Measurements from ENCODE around the gene MYH10.
A peak's percentile ranks its signal among the peaks of the same experiment; 100 is the strongest.

Gene MYH10

DNA sequence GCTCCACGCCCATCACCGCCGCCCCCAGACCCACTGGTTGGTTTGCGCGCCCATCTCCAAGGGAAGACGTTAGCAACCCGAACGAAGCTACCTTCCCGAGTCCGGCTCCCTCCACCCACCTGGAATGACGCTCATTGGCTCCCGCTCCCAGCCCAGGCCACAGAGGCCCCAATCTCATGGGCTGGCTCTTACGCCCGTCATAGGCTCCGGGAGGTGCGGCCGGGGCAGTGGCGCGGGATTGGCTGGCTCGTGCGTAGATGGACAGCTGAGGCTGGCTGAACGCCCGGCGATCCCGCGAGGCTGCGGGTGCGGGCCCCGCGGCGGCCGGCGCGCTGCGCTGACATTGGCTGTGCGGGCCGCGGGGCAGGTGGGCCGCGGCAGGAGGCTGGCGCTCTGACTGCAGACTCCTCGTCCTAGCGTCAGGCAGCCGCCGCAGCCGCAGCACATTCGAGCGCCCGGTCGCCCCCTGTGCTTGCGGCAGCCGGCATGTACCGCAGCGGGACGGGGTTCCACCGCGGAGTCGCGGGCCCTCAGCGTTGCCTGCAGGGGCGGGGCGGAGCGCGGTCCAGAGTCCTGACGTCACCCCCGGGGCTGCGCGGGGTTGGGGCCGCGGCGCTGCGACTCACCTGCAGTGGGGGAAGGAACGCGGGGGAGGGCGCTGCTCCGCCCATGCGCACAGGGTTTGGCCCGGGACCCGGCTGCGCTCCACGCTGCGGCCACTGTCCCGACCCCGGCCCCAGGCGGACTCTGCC is 453 bp upstream of the MYH10 start:
- WGBS, 2 donors (ENCODE audit: extremely low coverage in 2 of 2, insufficient read length in 2 of 2, insufficient replicate concordance in 1 of 2), result no CpG with 5 or more reads among the region's 85 CpGs
- Histone ChIP-seq H4K8ac (ENCODE audit: low read depth, low read length) (peak overlapping the region; percentile 43), H2BK5ac (ENCODE audit: low read length) (peak overlapping the region; percentile 82)

GRCh38 chr17:8629371-8630226 is 926 bp downstream of the MYH10 start:
- no peak overlapping the region for H2BK12ac ChIP-seq (ENCODE audit: low read length)
- peak overlapping the region; percentile 92 for H3K27ac ChIP-seq (replicated peaks; ENCODE audit: low read length)
- peak overlapping the region; percentile 100 for H2AK5ac ChIP-seq (ENCODE audit: low read depth, low read length)

More for the DNA sequence above, 453 bp upstream of the MYH10 start:
- H3K27me3 ChIP-seq (ENCODE audit: control insufficient read depth in 3 of 3, insufficient read depth in 3 of 3, low read depth in 1 of 3, low read length in 3 of 3), result no peaks in the 10 kb centered on the region
- H3K4me2 ChIP-seq (ENCODE audit: insufficient read depth, low read length, poor library complexity, severe bottlenecking), result peak overlapping the region; percentile 93
- peaks cover 12 to 24% of the 10 kb centered on the region in 2 donors for H3K4me1 ChIP-seq (ENCODE audit: control insufficient read depth in 2 of 2, insufficient read depth in 1 of 2, low read depth in 1 of 2, low read length in 2 of 2)
- H3K14ac ChIP-seq (ENCODE audit: low read length), result peak overlapping the region; percentile 87
- peak overlapping the region; percentile 98 for H3K27ac ChIP-seq (replicated peaks; ENCODE audit: low read length)
- no peak overlapping the region for H2BK12ac ChIP-seq (ENCODE audit: low read length)
- H3K9me3 ChIP-seq (replicated peaks in 1 of 2; ENCODE audit: control insufficient read depth in 2 of 2, insufficient read depth in 1 of 2, low read depth in 1 of 2, low read length in 2 of 2), result no peaks in the 10 kb centered on the region
- H2BK15ac ChIP-seq (ENCODE audit: low read length), result no peak overlapping the region
- peak overlapping the region; percentile 97 for H2AFZ ChIP-seq (ENCODE audit: low read length)
- H2BK120ac ChIP-seq (ENCODE audit: low read depth, low read length), result no peak overlapping the region
- no peak overlapping the region for H2AK5ac ChIP-seq (ENCODE audit: low read depth, low read length)
- H3K36me3 ChIP-seq (replicated peaks in 1 of 2; ENCODE audit: control insufficient read depth in 2 of 2, insufficient read depth in 2 of 2, low read length in 2 of 2), result peaks cover 0 to 3% of the 10 kb centered on the region in 2 donors
- H3K79me1 ChIP-seq (ENCODE audit: low read depth, low read length), result peaks cover 4% of the 10 kb centered on the region
- H3K23ac ChIP-seq (ENCODE audit: low read depth, low read length, poor library complexity), result peak overlapping the region; percentile 86
- no peak overlapping the region for H4K91ac ChIP-seq (ENCODE audit: low read depth, low read length, poor library complexity)
- DNase-seq (ENCODE audit: low spot score), result peak; percentile 100
- H3K4me3 ChIP-seq (ENCODE audit: low read length in 2 of 2), result peak overlapping the region; percentile 82 to 97
- H3K18ac ChIP-seq (ENCODE audit: low read length), result peak overlapping the region; percentile 100
- no peak overlapping the region for H3K4ac ChIP-seq (ENCODE audit: low read length)
- peak overlapping the region; percentile 95 for H3K9ac ChIP-seq (ENCODE audit: low read depth, low read length, poor library complexity)

DNA sequence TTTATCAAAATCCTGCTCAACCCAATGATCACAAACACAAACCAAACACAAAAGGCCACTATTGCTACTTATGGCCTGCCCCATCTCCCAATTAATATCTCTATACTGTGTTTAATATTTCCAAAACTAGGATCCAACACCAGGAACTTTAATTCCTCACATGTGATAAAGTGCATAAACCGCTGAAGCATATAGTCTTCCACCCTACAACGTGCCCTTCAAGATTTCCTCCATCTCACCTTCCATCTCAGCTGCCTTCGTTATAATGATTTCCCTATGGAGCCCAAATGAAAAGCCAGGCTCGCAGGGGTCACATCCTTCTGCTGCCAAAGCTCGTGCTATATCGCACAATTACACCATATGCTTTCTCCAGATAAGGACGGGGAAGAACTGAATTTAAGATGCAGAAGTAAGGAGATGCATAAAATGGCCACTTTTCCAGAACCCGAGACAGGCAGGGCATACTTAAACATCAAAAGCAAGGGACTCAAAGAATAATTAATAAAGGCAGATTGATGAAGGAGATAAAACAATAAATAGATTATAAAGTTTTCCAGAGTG is 1.8 kb downstream of the MYH10 start:
- Histone ChIP-seq H4K91ac (ENCODE audit: low read depth, low read length, poor library complexity) (no peak overlapping the region), H3K9ac (ENCODE audit: low read depth, low read length, poor library complexity) (no peak overlapping the region), H2BK12ac (ENCODE audit: low read length) (no peak overlapping the region), H2BK120ac (ENCODE audit: low read depth, low read length) (no peak overlapping the region), H2AK5ac (ENCODE audit: low read depth, low read length) (no peak overlapping the region), H3K27ac (replicated peaks; ENCODE audit: low read length) (peak overlapping the region; percentile 8), H3K4me3 (ENCODE audit: low read length in 2 of 2) (peak overlapping the region; percentile 74 to 82), H3K9me3 (replicated peaks in 1 of 2; ENCODE audit: control insufficient read depth in 2 of 2, insufficient read depth in 1 of 2, low read depth in 1 of 2, low read length in 2 of 2) (peaks cover 0 to 11% of the 10 kb centered on the region in 2 donors), H3K23ac (ENCODE audit: low read depth, low read length, poor library complexity) (no peak overlapping the region), H2BK5ac (ENCODE audit: low read length) (no peak overlapping the region), H3K4ac (ENCODE audit: low read length) (no peak overlapping the region), H3K14ac (ENCODE audit: low read length) (no peak overlapping the region), H2BK15ac (ENCODE audit: low read length) (no peak overlapping the region), H3K79me1 (ENCODE audit: low read depth, low read length) (peaks cover 6% of the 10 kb centered on the region), H4K8ac (ENCODE audit: low read depth, low read length) (no peak overlapping the region), H3K18ac (ENCODE audit: low read length) (no peak overlapping the region), H3K4me1 (ENCODE audit: control insufficient read depth in 2 of 2, insufficient read depth in 1 of 2, low read depth in 1 of 2, low read length in 2 of 2) (peaks cover 17 to 27% of the 10 kb centered on the region in 2 donors), H2AFZ (ENCODE audit: low read length) (no peak overlapping the region), H3K36me3 (replicated peaks in 1 of 2; ENCODE audit: control insufficient read depth in 2 of 2, insufficient read depth in 2 of 2, low read length in 2 of 2) (peaks cover 3 to 22% of the 10 kb centered on the region in 2 donors), H3K4me2 (ENCODE audit: insufficient read depth, low read length, poor library complexity, severe bottlenecking) (peak overlapping the region; percentile 79), H3K27me3 (ENCODE audit: control insufficient read depth in 3 of 3, insufficient read depth in 3 of 3, low read depth in 1 of 3, low read length in 3 of 3) (no peaks in the 10 kb centered on the region)
- WGBS, 2 donors (ENCODE audit: extremely low coverage in 2 of 2, insufficient read length in 2 of 2, insufficient replicate concordance in 1 of 2), result no CpG with 5 or more reads among the region's 8 CpGs
- no peak for DNase-seq (ENCODE audit: low spot score)

More at GRCh38 chr17:8629371-8630226, 926 bp downstream of the MYH10 start:
- peak overlapping the region; percentile 93 for H3K4ac ChIP-seq (ENCODE audit: low read length)
- H2BK5ac ChIP-seq (ENCODE audit: low read length), result peak overlapping the region; percentile 100
- H3K14ac ChIP-seq (ENCODE audit: low read length), result peak overlapping the region; percentile 96
- peak overlapping the region; percentile 97 for H3K9ac ChIP-seq (ENCODE audit: low read depth, low read length, poor library complexity)
- H3K23ac ChIP-seq (ENCODE audit: low read depth, low read length, poor library complexity), result peak overlapping the region; percentile 96
- H2BK15ac ChIP-seq (ENCODE audit: low read length), result no peak overlapping the region
- H2BK120ac ChIP-seq (ENCODE audit: low read depth, low read length), result peak overlapping the region; percentile 96
- no peak overlapping the region for H4K8ac ChIP-seq (ENCODE audit: low read depth, low read length)
- DNase-seq (ENCODE audit: low spot score), result no peak
- H3K4me1 ChIP-seq (ENCODE audit: control insufficient read depth in 2 of 2, insufficient read depth in 1 of 2, low read depth in 1 of 2, low read length in 2 of 2), result peaks cover 12 to 27% of the 10 kb centered on the region in 2 donors
- no peaks in the 10 kb centered on the region for H3K27me3 ChIP-seq (ENCODE audit: control insufficient read depth in 3 of 3, insufficient read depth in 3 of 3, low read depth in 1 of 3, low read length in 3 of 3)
- H3K9me3 ChIP-seq (replicated peaks in 1 of 2; ENCODE audit: control insufficient read depth in 2 of 2, insufficient read depth in 1 of 2, low read depth in 1 of 2, low read length in 2 of 2), result peaks cover 0 to 2% of the 10 kb centered on the region in 2 donors
- peak overlapping the region; percentile 84 for H2AFZ ChIP-seq (ENCODE audit: low read length)
- peaks cover 4% of the 10 kb centered on the region for H3K79me1 ChIP-seq (ENCODE audit: low read depth, low read length)
- H4K91ac ChIP-seq (ENCODE audit: low read depth, low read length, poor library complexity), result no peak overlapping the region
- H3K36me3 ChIP-seq (replicated peaks in 1 of 2; ENCODE audit: control insufficient read depth in 2 of 2, insufficient read depth in 2 of 2, low read length in 2 of 2), result peaks cover 0 to 12% of the 10 kb centered on the region in 2 donors
- WGBS, 2 donors (ENCODE audit: extremely low coverage in 2 of 2, insufficient read length in 2 of 2, insufficient replicate concordance in 1 of 2), result no CpG with 5 or more reads among the region's 76 CpGs
- H3K4me2 ChIP-seq (ENCODE audit: insufficient read depth, low read length, poor library complexity, severe bottlenecking), result peak overlapping the region; percentile 69
- peak overlapping the region; percentile 82 to 98 for H3K4me3 ChIP-seq (ENCODE audit: low read length in 2 of 2)
- peak overlapping the region; percentile 99 for H3K18ac ChIP-seq (ENCODE audit: low read length)
